ENCODE results near the gene UNK.

The UNK gene

GRCh38 chr17:75740631-75741077 lies 44.0 kb upstream of the UNK start:
- Histone ChIP-seq H3K9me3 (ENCODE audit: insufficient read depth, low read length) (no peaks in the 10 kb centered on the region), H3K79me2 (ENCODE audit: low read length) (no peaks in the 10 kb centered on the region), H3K9ac (ENCODE audit: low read length) (no peak overlapping the region), H3K36me3 (replicated peaks; ENCODE audit: low read depth, low read length) (no peaks in the 10 kb centered on the region), H3K27ac (ENCODE audit: low read length) (no peak overlapping the region), H3K4me2 (ENCODE audit: low read length) (no peak overlapping the region), H4K20me1 (ENCODE audit: insufficient read depth, low read length) (no peaks in the 10 kb centered on the region), H2AFZ (ENCODE audit: low read depth, low read length) (no peak overlapping the region), H3K4me1 (ENCODE audit: low read length) (peaks cover 14% of the 10 kb centered on the region), H3K27me3 (ENCODE audit: low read depth, low read length) (no peaks in the 10 kb centered on the region), H3K4me3 (ENCODE audit: low read length) (no peak overlapping the region)
- TF ChIP-seq CTCF (IDR thresholded peaks at IDR 0.05; ENCODE audit: low read depth, low read length) (peak; percentile 10; the same call in 1 of the 2 replicates), EZH2phosphoT487 (IDR thresholded peaks at IDR 0.05; ENCODE audit: low read depth) (no peak)

GRCh38 chr17:75742337-75742736 lies 42.3 kb upstream of the UNK start:
- H3K79me2 ChIP-seq (ENCODE audit: low read length): no peaks in the 10 kb centered on the region
- H4K20me1 ChIP-seq (ENCODE audit: insufficient read depth, low read length): no peaks in the 10 kb centered on the region
- H3K9me3 ChIP-seq (ENCODE audit: insufficient read depth, low read length): no peaks in the 10 kb centered on the region
- H3K4me3 ChIP-seq (ENCODE audit: low read length): no peak overlapping the region
- no peak overlapping the region for H2AFZ ChIP-seq (ENCODE audit: low read depth, low read length)
- no peaks in the 10 kb centered on the region for H3K36me3 ChIP-seq (replicated peaks; ENCODE audit: low read depth, low read length)
- no peak overlapping the region for H3K27ac ChIP-seq (ENCODE audit: low read length)
- H3K4me2 ChIP-seq (ENCODE audit: low read length): no peak overlapping the region
- H3K9ac ChIP-seq (ENCODE audit: low read length): no peak overlapping the region
- TF ChIP-seq CTCF (IDR thresholded peaks at IDR 0.05; ENCODE audit: low read depth, low read length): no peak
- no peak for TF ChIP-seq EZH2phosphoT487 (IDR thresholded peaks at IDR 0.05; ENCODE audit: low read depth)
- peaks cover 14% of the 10 kb centered on the region for H3K4me1 ChIP-seq (ENCODE audit: low read length)
- no peaks in the 10 kb centered on the region for H3K27me3 ChIP-seq (ENCODE audit: low read depth, low read length)

- H3K9me3 ChIP-seq (ENCODE audit: insufficient read depth, low read length): no peaks in the 10 kb centered on the region
- H3K9ac ChIP-seq (ENCODE audit: low read length): no peak overlapping the region
- no peaks in the 10 kb centered on the region for H3K36me3 ChIP-seq (replicated peaks; ENCODE audit: low read depth, low read length)
- no peaks in the 10 kb centered on the region for H4K20me1 ChIP-seq (ENCODE audit: insufficient read depth, low read length)
- H3K4me3 ChIP-seq (ENCODE audit: low read length): no peak overlapping the region
- H3K27ac ChIP-seq (ENCODE audit: low read length): no peak overlapping the region
- no peaks in the 10 kb centered on the region for H3K79me2 ChIP-seq (ENCODE audit: low read length)
- peaks cover 4% of the 10 kb centered on the region for H3K4me1 ChIP-seq (ENCODE audit: low read length)
- H3K27me3 ChIP-seq (ENCODE audit: low read depth, low read length): no peaks in the 10 kb centered on the region
- TF ChIP-seq EZH2phosphoT487 (IDR thresholded peaks at IDR 0.05; ENCODE audit: low read depth) (no peak), CTCF (IDR thresholded peaks at IDR 0.05; ENCODE audit: low read depth, low read length) (no peak)
- H2AFZ ChIP-seq (ENCODE audit: low read depth, low read length): no peak overlapping the region
- no peak overlapping the region for H3K4me2 ChIP-seq (ENCODE audit: low read length)
Measured at GRCh38 chr17:75743625-75744206, 40.9 kb upstream of the UNK start.

- peaks cover 20% of the 10 kb centered on the region for H3K4me1 ChIP-seq (ENCODE audit: low read length)
- no peaks in the 10 kb centered on the region for H4K20me1 ChIP-seq (ENCODE audit: insufficient read depth, low read length)
- no peaks in the 10 kb centered on the region for H3K9me3 ChIP-seq (ENCODE audit: insufficient read depth, low read length)
- no peak overlapping the region for H3K27ac ChIP-seq (ENCODE audit: low read length)
- no peaks in the 10 kb centered on the region for H3K79me2 ChIP-seq (ENCODE audit: low read length)
- no peak overlapping the region for H3K4me2 ChIP-seq (ENCODE audit: low read length)
- no peak overlapping the region for H2AFZ ChIP-seq (ENCODE audit: low read depth, low read length)
- no peaks in the 10 kb centered on the region for H3K27me3 ChIP-seq (ENCODE audit: low read depth, low read length)
- H3K36me3 ChIP-seq (replicated peaks; ENCODE audit: low read depth, low read length): no peaks in the 10 kb centered on the region
- H3K4me3 ChIP-seq (ENCODE audit: low read length): no peak overlapping the region
- no peak overlapping the region for H3K9ac ChIP-seq (ENCODE audit: low read length)
- TF ChIP-seq EZH2phosphoT487 (IDR thresholded peaks at IDR 0.05; ENCODE audit: low read depth) (no peak), CTCF (IDR thresholded peaks at IDR 0.05; ENCODE audit: low read depth, low read length) (no peak)
Measured at GRCh38 chr17:75748706-75749105, 35.9 kb upstream of the UNK start.

All from OCI-LY3 (cell line).